Keratinocyte (primary cell): Measurements from ENCODE around the gene DNLZ. TPM values are rescaled to one million over a fixed set of nuclear protein-coding genes. Genes with fewer than 3 reads are reported as not detected.

ENCODE experiments used
- DNase-seq: peaks from one replicate; pipeline ENCODE4 v3.0.0-alpha.2; 2011; ENCODE audit warnings: low read depth, missing footprints, low spot score
- FAIRE-seq: peaks from 2 replicates; lab custom pipeline; 2011; peaks lifted over from hg19 to GRCh38; lab: Jason Lieb, UNC
- H2AFZ ChIP-seq: 2 replicates; pipeline ENCODE4 v1.6.0; 2012; ENCODE audit warnings: low read length, control low read depth, inconsistent platforms; ENCODE audit not compliant: control insufficient read depth
- H3K27ac ChIP-seq: 2 replicates; pipeline ENCODE4 v1.5.1; 2011; ENCODE audit warnings: low read length; ENCODE audit not compliant: control insufficient read depth, insufficient read depth
- H3K27me3 ChIP-seq: 3 replicates; pipeline ENCODE4 v1.6.0; 2011; ENCODE audit warnings: low read length; ENCODE audit not compliant: control insufficient read depth, insufficient read depth; ENCODE audit errors: extremely low read depth
- H3K36me3 ChIP-seq, 2 experiments: 2 replicates in 1 of 2; 3 replicates in 1 of 2; pipeline ENCODE4 v1.5.1; 2011; ENCODE audit warnings: low read length in 2 of 2, mild to moderate bottlenecking in 1 of 2; ENCODE audit not compliant: control insufficient read depth in 2 of 2, insufficient read depth in 2 of 2; ENCODE audit errors: extremely low read depth in 1 of 2
- H3K4me1 ChIP-seq: 3 replicates; pipeline ENCODE4 v1.5.1; 2011; ENCODE audit warnings: low read length; ENCODE audit not compliant: control insufficient read depth, insufficient read depth; ENCODE audit errors: extremely low read depth
- H3K4me2 ChIP-seq: 3 replicates; pipeline ENCODE4 v1.6.0; 2011; ENCODE audit warnings: low read depth, low read length; ENCODE audit not compliant: control insufficient read depth, insufficient read depth; ENCODE audit errors: extremely low read depth
- H3K4me3 ChIP-seq, 3 experiments: fragments of 200-600 bp in 1 of 3; sonication (generic) in 1 of 3; 2 replicates in 2 of 3; 3 replicates in 1 of 3; pipeline ENCODE4 v1.5.1; 2011 to 2016; ENCODE audit warnings: low read length in 3 of 3, mild to moderate bottlenecking in 3 of 3, control low read depth in 2 of 3, inconsistent platforms in 1 of 3, low read depth in 1 of 3, mixed read lengths in 1 of 3, mixed run types in 1 of 3, moderate library complexity in 1 of 3; ENCODE audit not compliant: control insufficient read depth in 2 of 3, insufficient read depth in 2 of 3; ENCODE audit errors: extremely low read depth in 1 of 3
- H3K79me2 ChIP-seq: 2 replicates; pipeline ENCODE4 v1.6.0; 2012; ENCODE audit warnings: low read length; ENCODE audit not compliant: control insufficient read depth, insufficient read depth
- H3K9ac ChIP-seq: 3 replicates; pipeline ENCODE4 v1.6.0; 2011; ENCODE audit warnings: low read length; ENCODE audit not compliant: control insufficient read depth, insufficient read depth; ENCODE audit errors: extremely low read depth
- H3K9me1 ChIP-seq: 3 replicates; pipeline ENCODE4 v1.6.0; 2011; ENCODE audit warnings: low read length; ENCODE audit not compliant: control insufficient read depth, insufficient read depth; ENCODE audit errors: extremely low read depth
- H3K9me3 ChIP-seq: 2 replicates; pipeline ENCODE4 v1.5.1; 2012; ENCODE audit warnings: low read depth, low read length; ENCODE audit not compliant: control insufficient read depth
- H4K20me1 ChIP-seq: 3 replicates; pipeline ENCODE4 v1.6.0; 2011; ENCODE audit warnings: low read length; ENCODE audit not compliant: control insufficient read depth, insufficient read depth; ENCODE audit errors: extremely low read depth
- CTCF ChIP-seq, 3 experiments: IDR thresholded peaks in 1 of 3; conservative IDR thresholded peaks in 1 of 3; optimal IDR thresholded peaks in 1 of 3; 2 replicates in 2 of 3; 3 replicates in 1 of 3; pipeline versions ENCODE3 to v1.5.1; 2011; ENCODE audit warnings: low read length in 3 of 3, mild to moderate bottlenecking in 3 of 3, moderate library complexity in 2 of 3, control low read depth in 1 of 3, inconsistent platforms in 1 of 3; ENCODE audit not compliant: insufficient read depth in 2 of 3; ENCODE audit errors: extremely low read depth in 1 of 3
- EZH2 ChIP-seq: IDR thresholded peaks from one replicate; pipeline ENCODE4 v1.6.1; 2012; ENCODE audit warnings: inconsistent platforms, mild to moderate bottlenecking, low read length, moderate library complexity
- dilution Hi-C: fragments of 300-500 bp; cut with MboI; formaldehyde crosslinking; loops from one replicate; pipeline ENCODE4 v1.7.0; 2020; ENCODE audit warnings: low sequenced_read_pairs; ENCODE audit not compliant: extremely low pct_ligation_motif_present
- polyA plus RNA-seq, 5 experiments: library from polyadenylated mRNA; depleted of rRNA in 3 of 5; stranded (reverse) in 3 of 5; stranded (forward) in 1 of 5; unstranded in 1 of 5; fragments of >200 nt; gene quantifications; 1 replicate in 1 of 5; 2 replicates in 3 of 5; 3 replicates in 1 of 5; pipeline versions ENCODE4 v1.2.1 to v1.2.3, GENCODE V29; 2011 to 2012; ENCODE audit warnings: missing spikeins in 2 of 5, low read depth in 1 of 5, low replicate concordance in 1 of 5

DNLZ gene
- polyA plus RNA-seq, 1 donor (not counting 4 experiments of a cell fraction or from before 2014, with no cell fraction given): 6.7 TPM

- Histone ChIP-seq H3K9me1 (peaks cover under 1% of the 10 kb centered on the region), H3K27ac (no peak overlapping the region), H3K36me3 (peaks cover 57 to 63% of the 10 kb centered on the region in 2 experiments), H3K4me2 (no peak overlapping the region), H4K20me1 (peaks cover under 1% of the 10 kb centered on the region), H3K4me3 (no peak overlapping the region), H3K4me1 (peaks cover 3% of the 10 kb centered on the region), H3K9ac (no peak overlapping the region), H2AFZ (no peak overlapping the region), H3K79me2 (peaks cover 22% of the 10 kb centered on the region), H3K27me3 (no peaks in the 10 kb centered on the region), H3K9me3 (no peaks in the 10 kb centered on the region)
- FAIRE-seq: no peak
- no peak for DNase-seq
- dilution Hi-C loops: no loop called here
- TF ChIP-seq EZH2: no peak
- no peak for TF ChIP-seq CTCF (optimal IDR thresholded peaks at IDR 0.05 in 1 of 3, IDR thresholded peaks at IDR 0.05 in 1 of 3, conservative IDR thresholded peaks at IDR 0.05 in 1 of 3; ENCODE audit: extremely low read depth in 1 of 3, insufficient read depth in 2 of 3, low read length in 3 of 3)
Measured at GRCh38 chr9:136393531-136393930, 30.0 kb upstream of the DNLZ start.

GRCh38 chr9:136392538-136393449 is 29.2 kb upstream of the DNLZ start:
- no peak overlapping the region for H3K4me2 ChIP-seq
- H3K9ac ChIP-seq: no peak overlapping the region
- dilution Hi-C loops: no loop called here
- DNase-seq (no peak), FAIRE-seq (no peak)
- H4K20me1 ChIP-seq: no peaks in the 10 kb centered on the region
- TF ChIP-seq EZH2 (no peak), CTCF (optimal IDR thresholded peaks at IDR 0.05 in 1 of 3, IDR thresholded peaks at IDR 0.05 in 1 of 3, conservative IDR thresholded peaks at IDR 0.05 in 1 of 3; ENCODE audit: extremely low read depth in 1 of 3, insufficient read depth in 2 of 3, low read length in 3 of 3) (no peak)
- no peaks in the 10 kb centered on the region for H3K9me3 ChIP-seq
- H3K9me1 ChIP-seq: no peaks in the 10 kb centered on the region
- no peak overlapping the region for H3K4me3 ChIP-seq
- H3K27me3 ChIP-seq: no peaks in the 10 kb centered on the region
- no peak overlapping the region for H2AFZ ChIP-seq
- no peaks in the 10 kb centered on the region for H3K4me1 ChIP-seq
- peaks cover 15% of the 10 kb centered on the region for H3K79me2 ChIP-seq
- no peak overlapping the region for H3K27ac ChIP-seq
- peaks cover 50 to 68% of the 10 kb centered on the region in 2 experiments for H3K36me3 ChIP-seq
